ENCODE measurements around the gene DEPDC5. TPM values are rescaled to one million over a fixed set of nuclear protein-coding genes. Genes with fewer than 3 reads are reported as not detected.

Gene DEPDC5
- total and polyA plus RNA-seq, 9 of the 15 experiments (the other 6 are each of a cell fraction or from before 2014, with no cell fraction given): 2.3 to 12.3 (median 10.7) TPM

DNA sequence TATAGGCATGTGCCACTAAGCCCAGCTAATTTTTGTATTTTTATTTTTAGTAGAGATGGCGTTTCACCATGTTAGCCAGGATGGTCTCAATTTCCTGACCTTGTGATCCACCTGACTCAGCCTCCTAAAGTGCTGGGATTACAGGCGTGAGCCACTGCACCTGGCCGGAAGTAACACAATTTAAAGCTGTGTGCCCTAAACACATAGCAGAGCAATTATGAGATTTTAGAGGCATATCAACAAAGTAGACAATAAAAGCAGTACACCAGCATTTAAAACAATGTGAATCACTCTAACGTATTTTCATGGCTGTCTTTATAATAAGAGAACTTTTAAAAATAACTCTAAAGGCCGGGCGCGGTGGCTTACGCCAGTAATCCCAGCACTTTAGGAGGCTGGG lies 46.3 kb upstream of the DEPDC5 start:
- 88% methylated on average over 4 of the region's 8 CpGs for WGBS (ENCODE audit: insufficient coverage, low coverage, missing lambda C conversion rate)
- TF ChIP-seq MYBL2 (IDR thresholded peaks at IDR 0.05; ENCODE audit: low read depth) (no peak), MYBL2 (CRISPR knock-in tag; IDR thresholded peaks at IDR 0.05; ENCODE audit: borderline replicate concordance) (no peak), EWSR1 (IDR thresholded peaks at IDR 0.05; ENCODE audit: borderline replicate concordance, low read depth, partially characterized antibody) (no peak), COPS2 (conservative IDR thresholded peaks at IDR 0.05) (no peak), CHD2 (IDR thresholded peaks at IDR 0.05; ENCODE audit: low read depth, low read length) (no peak), CSDE1 (IDR thresholded peaks at IDR 0.05) (no peak), KAT7 (CRISPR knock-in tag; IDR thresholded peaks at IDR 0.05; ENCODE audit: borderline replicate concordance) (no peak), CBX3 (IDR thresholded peaks at IDR 0.05; ENCODE audit: borderline replicate concordance in 1 of 2, low read length in 2 of 2) (no peak), ZNF785 (CRISPR knock-in tag; IDR thresholded peaks at IDR 0.05) (no peak), ETV1 (tag; conservative IDR thresholded peaks at IDR 0.05; ENCODE audit: low read depth) (no peak), ZFX (CRISPR knock-in tag; IDR thresholded peaks at IDR 0.05) (no peak), DDX20 (tag; IDR thresholded peaks at IDR 0.05; ENCODE audit: low read depth) (no peak), SP1 (CRISPR knock-in tag; IDR thresholded peaks at IDR 0.05) (no peak), ZNF282 (CRISPR knock-in tag; IDR thresholded peaks at IDR 0.05) (no peak)
- TF ChIP-seq, protein P1, sequence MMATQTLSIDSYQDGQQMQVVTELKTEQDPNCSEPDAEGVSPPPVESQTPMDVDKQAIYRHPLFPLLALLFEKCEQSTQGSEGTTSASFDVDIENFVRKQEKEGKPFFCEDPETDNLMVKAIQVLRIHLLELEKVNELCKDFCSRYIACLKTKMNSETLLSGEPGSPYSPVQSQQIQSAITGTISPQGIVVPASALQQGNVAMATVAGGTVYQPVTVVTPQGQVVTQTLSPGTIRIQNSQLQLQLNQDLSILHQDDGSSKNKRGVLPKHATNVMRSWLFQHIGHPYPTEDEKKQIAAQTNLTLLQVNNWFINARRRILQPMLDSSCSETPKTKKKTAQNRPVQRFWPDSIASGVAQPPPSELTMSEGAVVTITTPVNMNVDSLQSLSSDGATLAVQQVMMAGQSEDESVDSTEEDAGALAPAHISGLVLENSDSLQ (IDR thresholded peaks at IDR 0.05): no peak
- TF ChIP-seq, protein P2, sequence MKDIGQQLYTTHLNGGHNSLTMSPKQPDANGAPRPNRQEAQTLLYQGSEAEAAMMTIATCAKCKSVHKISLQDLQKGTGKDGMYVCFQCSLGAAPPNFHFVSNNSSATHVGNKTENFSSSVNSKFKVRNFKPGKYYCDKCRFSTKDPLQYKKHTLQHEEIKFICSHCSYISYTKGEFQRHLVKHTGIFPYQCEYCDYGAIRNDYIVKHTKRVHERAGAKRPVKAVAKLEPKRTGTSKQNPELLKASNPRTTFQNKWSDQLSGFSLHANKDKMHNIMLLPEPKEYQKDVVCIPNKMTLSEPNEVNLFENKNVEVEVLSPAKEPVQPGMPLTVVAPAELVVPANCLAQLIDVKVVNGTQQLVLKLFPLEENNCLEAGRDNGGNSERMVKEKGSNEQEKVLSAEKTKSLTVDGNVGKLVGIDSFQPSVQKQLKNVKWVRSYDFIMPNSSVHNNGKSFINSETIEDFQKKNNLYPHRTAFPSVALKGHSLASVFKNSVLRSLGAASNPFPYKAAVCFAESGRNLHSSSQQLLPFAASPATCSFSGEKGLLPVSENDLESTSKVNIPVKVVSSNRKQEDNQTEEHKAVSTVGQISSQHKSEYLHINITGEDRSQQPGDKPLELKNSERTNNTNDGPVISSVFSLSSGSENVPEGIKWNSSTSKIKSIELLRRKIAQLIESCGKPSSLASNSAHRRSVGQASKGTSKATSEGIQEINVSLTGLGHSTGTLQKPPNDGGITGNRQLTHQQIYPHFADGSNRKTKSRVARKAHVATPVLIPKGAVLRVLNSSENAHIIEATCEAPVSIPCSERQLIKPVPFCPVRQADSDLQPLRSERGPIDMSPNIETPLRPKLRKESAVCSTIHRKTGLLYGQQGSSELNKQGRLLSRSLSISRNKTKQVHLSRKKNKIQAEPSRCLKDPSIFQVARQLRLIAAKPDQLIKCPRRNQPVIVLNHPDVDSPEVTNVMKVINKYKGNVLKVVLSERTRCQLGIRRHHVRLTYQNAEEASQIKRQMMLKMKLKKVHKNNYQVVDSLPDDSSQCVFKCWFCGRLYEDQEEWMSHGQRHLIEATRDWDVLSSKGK (CRISPR knock-in tag; IDR thresholded peaks at IDR 0.05): no peak
- no TSS peak for BruUV-seq (replicated peaks)
- no peaks in the 10 kb centered on the region for H3K79me2 ChIP-seq (ENCODE audit: control insufficient read depth, insufficient read depth, low read length)
- in situ Hi-C loops (cut with MboI) (no loop called here), intact Hi-C loops (cut with micrococcal nuclease) (no loop called here)
- ATAC-seq (no peak), FAIRE-seq (no peak), DNase-seq (ENCODE audit: extremely low read depth in 1 of 4, low spot score in 3 of 4) (no peak)
- no peak overlapping the region for H3K4me3 ChIP-seq
- H3K27ac ChIP-seq (ENCODE audit: extremely low read depth, low read depth, low read length): no peak overlapping the region
- H2AFZ ChIP-seq (ENCODE audit: low read depth, low read length): no peak overlapping the region
- no peaks in the 10 kb centered on the region for H3K4me1 ChIP-seq (replicated peaks in 1 of 2; ENCODE audit: control insufficient read depth in 2 of 2, insufficient read depth in 2 of 2, low read length in 2 of 2)
- no peaks in the 10 kb centered on the region for H3K9me1 ChIP-seq (ENCODE audit: control insufficient read depth, insufficient read depth, low read length)
- no peak overlapping the region for H3K4me2 ChIP-seq (ENCODE audit: insufficient read depth, low read length)
- POLR2A ChIA-PET: no interaction called here
- no peaks in the 10 kb centered on the region for H4K20me1 ChIP-seq (replicated peaks; ENCODE audit: control insufficient read depth, insufficient read depth, low read length)
- no peak overlapping the region for H3K9ac ChIP-seq (ENCODE audit: insufficient read depth in 1 of 2, low read depth in 2 of 2, low read length in 2 of 2)
- H3K9me3 ChIP-seq (replicated peaks; ENCODE audit: control insufficient read depth, insufficient read depth, low read depth, low read length): no peaks in the 10 kb centered on the region
- CTCF ChIA-PET (ENCODE audit: low intra/inter-chr PET ratio): no interaction called here
- no peaks in the 10 kb centered on the region for H3K27me3 ChIP-seq (ENCODE audit: control insufficient read depth in 2 of 2, insufficient read depth in 2 of 2, low read length in 2 of 2)
- H3K36me3 ChIP-seq (ENCODE audit: control insufficient read depth, insufficient read depth, low read length): peaks cover 37% of the 10 kb centered on the region; the same call in 2 of the 3 replicates

Measured in K562 (cell line).